HCT116 (cell line): ENCODE results near the gene TAL2. TPM values are rescaled to one million over a fixed set of nuclear protein-coding genes. Genes with fewer than 3 reads are reported as not detected.

Experiments
- ATAC-seq: fragments of 200-7000 bp; cut with Tn5 transposase; 2 replicates; pipeline ENCODE4 v1.9.1; 2020; ENCODE audit warnings: mild to moderate bottlenecking, moderate library complexity
- BruUV-seq: library from RNA; stranded (reverse); fragments of 400-500 nt; replicated peaks from 2 replicates; lab custom pipeline; 2021; lab: Mats Ljungman, UMichigan
- CTCF ChIA-PET: fragments of 300-600 bp; sonication (Branson Sonifier 250); formaldehyde crosslinking; loops from one replicate; lab custom pipeline; 2021; ENCODE audit warnings: antibody characterized with exemption; lab: Charles Lee
- POLR2A ChIA-PET: fragments of 300-600, 350-600 bp; sonication (Branson Sonifier 250); formaldehyde crosslinking; loops from one replicate; lab custom pipeline; 2021; ENCODE audit warnings: antibody characterized with exemption; lab: Charles Lee
- RAD21 ChIA-PET, 2 experiments: fragments of 300-600 bp; sonication (Branson Sonifier 250); formaldehyde crosslinking; loops; one replicate each; lab custom pipeline; 2023; ENCODE audit warnings: low total read pairs in 2 of 2; ENCODE audit not compliant: uncharacterized antibody in 2 of 2, unreplicated experiment in 2 of 2, low non-redundant PET in 1 of 2; lab: Charles Lee
- DNase-seq: peaks from one replicate; pipeline ENCODE4 v3.0.0-alpha.2; 2010; ENCODE audit warnings: low read depth, low spot score
- H2AFZ ChIP-seq: fragments of 200-600 bp; shearing (Covaris generic), sonication (generic); 2 replicates; pipeline ENCODE4 v1.6.1; 2017; ENCODE audit warnings: low read depth, mixed run types, mixed read lengths, antibody characterized with exemption, low read length; ENCODE audit not compliant: poor library complexity, severe bottlenecking
- H3K27ac ChIP-seq: 2 replicates; pipeline ENCODE4 v1.5.1; 2012; ENCODE audit warnings: low read depth, low read length
- H3K27me3 ChIP-seq: fragments of 200-600 bp; sonication (generic); 2 replicates; pipeline ENCODE4 v1.6.1; 2016; ENCODE audit warnings: mixed run types, low read length, mixed read lengths; ENCODE audit not compliant: insufficient read depth
- H3K36me3 ChIP-seq, 2 experiments: fragments of 200-500 bp in 1 of 2; fragments of 200-600 bp in 1 of 2; sonication (Bioruptor generic) in 1 of 2; sonication (generic) in 1 of 2; 2 replicates each; pipeline versions ENCODE4 v1.5.1 to v1.6.1; 2014 to 2016; ENCODE audit warnings: low read length in 2 of 2, inconsistent platforms in 1 of 2, mixed read lengths in 1 of 2, mixed run types in 1 of 2; ENCODE audit not compliant: insufficient read depth in 2 of 2, control insufficient read depth in 1 of 2
- H3K4me1 ChIP-seq, 2 experiments: fragments of 200-600 bp in 1 of 2; sonication (generic) in 1 of 2; 2 replicates each; pipeline versions ENCODE4 v1.5.1 to v1.6.1; 2012 to 2017; ENCODE audit warnings: low read length in 2 of 2, inconsistent platforms in 1 of 2, mild to moderate bottlenecking in 1 of 2, mixed read lengths in 1 of 2, mixed run types in 1 of 2, moderate library complexity in 1 of 2; ENCODE audit not compliant: insufficient read depth in 2 of 2, control insufficient read depth in 1 of 2
- H3K4me2 ChIP-seq: fragments of 200-600 bp; sonication (generic); 2 replicates; pipeline ENCODE4 v1.6.1; 2017; ENCODE audit warnings: mixed run types, low read length, mixed read lengths
- H3K4me3 ChIP-seq, 2 experiments: fragments of 200-600 bp in 1 of 2; sonication (generic) in 1 of 2; replicated peaks in 1 of 2; 2 replicates each; pipeline ENCODE4 v1.5.1; 2011 to 2016; ENCODE audit warnings: low read length in 2 of 2, control low read depth in 1 of 2, low read depth in 1 of 2, mild to moderate bottlenecking in 1 of 2, mixed read lengths in 1 of 2, mixed run types in 1 of 2
- H3K79me2 ChIP-seq: fragments of 200-600 bp; sonication (generic); 2 replicates; pipeline ENCODE4 v1.6.1; 2017; ENCODE audit warnings: mild to moderate bottlenecking, mixed run types, low read length, moderate library complexity, mixed read lengths; ENCODE audit not compliant: insufficient read depth
- H3K9ac ChIP-seq: fragments of 200-600 bp; sonication (generic); 2 replicates; pipeline ENCODE4 v1.6.1; 2016; ENCODE audit warnings: low read length, mixed read lengths
- H3K9me2 ChIP-seq: fragments of 200-600 bp; sonication (generic), shearing (Covaris generic); 2 replicates; pipeline ENCODE4 v1.6.1; 2017; ENCODE audit warnings: mixed run types, mild to moderate bottlenecking, moderate library complexity; ENCODE audit not compliant: insufficient read depth
- H3K9me3 ChIP-seq, 2 experiments: fragments of 200-500 bp in 1 of 2; fragments of 200-600 bp in 1 of 2; sonication (Bioruptor generic) in 1 of 2; sonication (generic) in 1 of 2; 2 replicates each; pipeline ENCODE4 v1.6.1; 2014 to 2017; ENCODE audit warnings: low read length in 2 of 2, mixed read lengths in 2 of 2, inconsistent platforms in 1 of 2, low read depth in 1 of 2, mild to moderate bottlenecking in 1 of 2, mixed run types in 1 of 2, moderate library complexity in 1 of 2; ENCODE audit not compliant: control insufficient read depth in 1 of 2, insufficient read depth in 1 of 2
- H4K20me1 ChIP-seq: fragments of 200-600 bp; sonication (generic), shearing (Covaris generic); 2 replicates; pipeline ENCODE4 v1.6.1; 2017; ENCODE audit warnings: mixed run types, mild to moderate bottlenecking, moderate library complexity; ENCODE audit not compliant: insufficient read depth
- ATF3 ChIP-seq: IDR thresholded peaks from 2 replicates; pipeline ENCODE4 v1.6.1; 2012
- CTCF ChIP-seq, 3 experiments: fragments of 200-600 bp in 1 of 3; sonication (generic) in 1 of 3; IDR thresholded peaks in 2 of 3; conservative IDR thresholded peaks in 1 of 3; 2 replicates each; pipeline ENCODE4 v1.5.1; 2012 to 2017; ENCODE audit warnings: low read depth in 2 of 3, low read length in 2 of 3, antibody characterized with exemption in 1 of 3, borderline replicate concordance in 1 of 3, control low read depth in 1 of 3, mild to moderate bottlenecking in 1 of 3, mixed read lengths in 1 of 3, mixed run types in 1 of 3, moderate library complexity in 1 of 3; ENCODE audit not compliant: insufficient read depth in 1 of 3
- EGR1 ChIP-seq: IDR thresholded peaks from 2 replicates; pipeline ENCODE4 v1.6.1; 2012; ENCODE audit warnings: low read depth
- EZH2 ChIP-seq: fragments of 200-600 bp; sonication (generic); IDR thresholded peaks from 2 replicates; pipeline ENCODE4 v1.6.1; 2017; ENCODE audit warnings: antibody characterized with exemption, mixed run types
- intact Hi-C: fragments of 100-400 bp; cut with micrococcal nuclease; formaldehyde crosslinking; loops from 2 replicates; pipeline ENCODE4 v1.10.0; 2022
- total RNA-seq: library from RNA; stranded (reverse); gene quantifications from one replicate; pipeline ENCODE4 v1.2.1, GENCODE V29; 2021; ENCODE audit not compliant: unreplicated experiment

Gene TAL2
- total RNA-seq, 1 experiment from 2014 or later: not detected

- H3K4me1 ChIP-seq: no peaks in the 10 kb centered on the region
- ChIA-PET CTCF (no interaction called here), POLR2A (no interaction called here), RAD21 (no interaction called here)
- no peaks in the 10 kb centered on the region for H3K36me3 ChIP-seq
- H3K27ac ChIP-seq: no peak overlapping the region
- no peak for DNase-seq
- BruUV-seq: no TSS peak
- no peaks in the 10 kb centered on the region for H3K9me3 ChIP-seq
- no peaks in the 10 kb centered on the region for H4K20me1 ChIP-seq
- H3K4me3 ChIP-seq: no peak overlapping the region
- ATAC-seq: no peak
- no peak for TF ChIP-seq EZH2
- no peaks in the 10 kb centered on the region for H3K27me3 ChIP-seq
- intact Hi-C loops: no loop called here
- no peak overlapping the region for H3K9ac ChIP-seq
- no peaks in the 10 kb centered on the region for H3K79me2 ChIP-seq
- H3K9me2 ChIP-seq: no peaks in the 10 kb centered on the region
- H2AFZ ChIP-seq: no peak overlapping the region
- no peak overlapping the region for H3K4me2 ChIP-seq
Measured at GRCh38 chr9:105658351-105658750, 3.9 kb upstream of the TAL2 start.

- TF ChIP-seq ATF3: no peak
- TF ChIP-seq EGR1: no peak
- no peak for TF ChIP-seq CTCF (IDR thresholded peaks at IDR 0.05 in 2 of 3, conservative IDR thresholded peaks at IDR 0.05 in 1 of 3; ENCODE audit: borderline replicate concordance in 1 of 3, insufficient read depth in 1 of 3, low read depth in 2 of 3, low read length in 2 of 3)
- ATAC-seq (no peak), DNase-seq (no peak)
- BruUV-seq: no TSS peak
- H2AFZ ChIP-seq: no peak overlapping the region
- no peak overlapping the region for H3K27ac ChIP-seq
- H3K4me3 ChIP-seq: no peak overlapping the region
- H3K9me3 ChIP-seq: no peaks in the 10 kb centered on the region
- CTCF ChIA-PET: no interaction called here
- H3K9ac ChIP-seq: no peak overlapping the region
- RAD21 ChIA-PET: no interaction called here
- no peak overlapping the region for H3K4me2 ChIP-seq
- no peaks in the 10 kb centered on the region for H3K36me3 ChIP-seq
- no peaks in the 10 kb centered on the region for H3K9me2 ChIP-seq
- H4K20me1 ChIP-seq: no peaks in the 10 kb centered on the region
- H3K27me3 ChIP-seq: no peaks in the 10 kb centered on the region
- H3K79me2 ChIP-seq: no peaks in the 10 kb centered on the region
- intact Hi-C loops: no loop called here
- no peaks in the 10 kb centered on the region for H3K4me1 ChIP-seq
- POLR2A ChIA-PET: no interaction called here
Measured at GRCh38 chr9:105661011-105661410, 1.2 kb upstream of the TAL2 start.
